ENCODE measurements around the gene FRMPD4.

GRCh38 chrX:12089740-12090139, 48.5 kb upstream of the FRMPD4 start:
- TF ChIP-seq, protein P1, sequence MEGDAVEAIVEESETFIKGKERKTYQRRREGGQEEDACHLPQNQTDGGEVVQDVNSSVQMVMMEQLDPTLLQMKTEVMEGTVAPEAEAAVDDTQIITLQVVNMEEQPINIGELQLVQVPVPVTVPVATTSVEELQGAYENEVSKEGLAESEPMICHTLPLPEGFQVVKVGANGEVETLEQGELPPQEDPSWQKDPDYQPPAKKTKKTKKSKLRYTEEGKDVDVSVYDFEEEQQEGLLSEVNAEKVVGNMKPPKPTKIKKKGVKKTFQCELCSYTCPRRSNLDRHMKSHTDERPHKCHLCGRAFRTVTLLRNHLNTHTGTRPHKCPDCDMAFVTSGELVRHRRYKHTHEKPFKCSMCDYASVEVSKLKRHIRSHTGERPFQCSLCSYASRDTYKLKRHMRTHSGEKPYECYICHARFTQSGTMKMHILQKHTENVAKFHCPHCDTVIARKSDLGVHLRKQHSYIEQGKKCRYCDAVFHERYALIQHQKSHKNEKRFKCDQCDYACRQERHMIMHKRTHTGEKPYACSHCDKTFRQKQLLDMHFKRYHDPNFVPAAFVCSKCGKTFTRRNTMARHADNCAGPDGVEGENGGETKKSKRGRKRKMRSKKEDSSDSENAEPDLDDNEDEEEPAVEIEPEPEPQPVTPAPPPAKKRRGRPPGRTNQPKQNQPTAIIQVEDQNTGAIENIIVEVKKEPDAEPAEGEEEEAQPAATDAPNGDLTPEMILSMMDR (IDR thresholded peaks at IDR 0.05) = no peak
- no peak for TF ChIP-seq POLR2A (IDR thresholded peaks at IDR 0.05)

All from lower leg skin (tissue), 3 donors.